Skeletal muscle tissue (tissue), 4 donors: ENCODE data around the gene LRBA. TPM values are rescaled to one million over a fixed set of nuclear protein-coding genes. Genes with fewer than 3 reads are reported as not detected.

Source experiments
- H3K27ac ChIP-seq: one replicate; pipeline ENCODE4 v1.7.0; 2013; ENCODE audit warnings: mild to moderate bottlenecking, low read depth, low read length, inconsistent platforms
- H3K27me3 ChIP-seq, 3 donors: one replicate each; pipeline ENCODE4 v1.7.0; 2013; ENCODE audit warnings: low read length in 3 of 3; ENCODE audit not compliant: control insufficient read depth in 3 of 3, insufficient read depth in 3 of 3
- H3K36me3 ChIP-seq, 3 donors: one replicate each; pipeline ENCODE4 v1.7.0; 2013; ENCODE audit warnings: low read length in 3 of 3; ENCODE audit not compliant: control insufficient read depth in 3 of 3, insufficient read depth in 3 of 3
- H3K4me1 ChIP-seq, 3 donors: one replicate each; pipeline ENCODE4 v1.7.0; 2013; ENCODE audit warnings: low read length in 3 of 3, mild to moderate bottlenecking in 3 of 3; ENCODE audit not compliant: control insufficient read depth in 3 of 3, insufficient read depth in 3 of 3
- H3K4me3 ChIP-seq, 3 donors: one replicate each; pipeline ENCODE4 v1.7.0; 2013; ENCODE audit warnings: low read length in 3 of 3
- H3K9ac ChIP-seq, 3 donors: one replicate each; pipeline ENCODE4 v1.7.0; 2013; ENCODE audit warnings: low read length in 3 of 3, mild to moderate bottlenecking in 3 of 3, moderate library complexity in 2 of 3, low read depth in 1 of 3
- H3K9me3 ChIP-seq, 3 donors: one replicate each; pipeline ENCODE4 v1.7.0; 2013; ENCODE audit warnings: low read length in 3 of 3; ENCODE audit not compliant: control insufficient read depth in 3 of 3
- total RNA-seq: library from RNA; depleted of rRNA; stranded (reverse); fragments of >200 nt; gene quantifications from one replicate; pipeline ENCODE4 v1.2.3, GENCODE V29; 2014
- donor health status: Osteomylitis.

Gene LRBA
- total RNA-seq, 1 donor from 2014 or later = 58.5 TPM

DNA sequence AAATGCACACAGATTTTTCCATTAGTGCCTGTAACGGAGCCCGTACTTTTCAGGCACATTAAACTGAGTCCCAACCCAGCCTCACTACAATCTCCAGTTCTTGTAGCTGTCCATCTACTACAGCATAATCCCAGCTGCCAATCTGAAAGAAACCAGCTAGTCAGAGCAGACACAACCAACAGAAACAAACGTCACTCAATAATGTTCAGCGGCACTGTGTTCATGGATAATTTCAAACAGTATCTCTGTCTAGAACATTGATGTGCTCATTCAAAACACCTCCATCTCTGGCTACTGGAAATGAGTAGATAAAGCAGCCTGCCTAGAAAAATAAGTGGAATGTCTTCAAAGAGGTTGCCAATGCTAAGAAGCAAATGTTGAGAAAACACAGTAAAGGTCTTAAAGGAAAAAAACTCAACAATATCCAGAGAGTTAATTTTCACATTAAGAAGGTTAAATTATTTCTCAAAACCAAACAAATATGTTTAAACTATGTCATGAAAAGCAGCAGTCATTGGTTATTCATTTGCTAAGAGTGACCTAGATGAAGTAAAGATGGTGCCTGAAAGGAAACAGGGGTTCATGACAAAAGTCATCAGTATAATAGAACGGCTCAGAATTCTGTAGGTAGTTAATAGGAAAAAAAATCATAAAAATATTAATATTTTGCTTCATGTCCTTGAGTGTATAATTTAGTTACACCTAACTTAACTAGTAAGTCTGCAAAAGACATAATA is 678.2 kb downstream of the LRBA start:
- Histone ChIP-seq H3K4me3 (no peak overlapping the region), H3K27ac (no peak overlapping the region), H3K36me3 (no peaks in the 10 kb centered on the region), H3K27me3 (no peaks in the 10 kb centered on the region), H3K9me3 (no peaks in the 10 kb centered on the region), H3K4me1 (no peaks in the 10 kb centered on the region), H3K9ac (no peak overlapping the region)

DNA sequence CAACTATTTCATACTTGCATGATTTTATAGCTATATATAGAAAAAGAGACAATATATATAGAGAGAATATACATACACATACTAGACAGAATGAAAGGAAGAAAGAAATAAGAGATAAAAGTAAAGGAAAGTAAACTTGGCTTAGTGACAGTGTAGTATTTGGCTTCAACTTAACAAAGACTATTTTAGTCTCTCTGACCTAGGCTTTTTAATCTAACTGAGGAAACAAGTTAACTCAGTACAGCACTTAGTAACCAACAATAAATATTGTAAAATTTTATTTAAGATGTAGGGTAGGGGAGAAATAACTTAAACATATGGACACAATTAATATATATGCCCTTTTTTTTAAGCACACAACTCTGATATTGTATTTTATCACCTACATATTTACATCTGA is 682.1 kb downstream of the LRBA start:
- no peaks in the 10 kb centered on the region for H3K36me3 ChIP-seq
- no peaks in the 10 kb centered on the region for H3K4me1 ChIP-seq
- H3K9ac ChIP-seq = no peak overlapping the region
- no peak overlapping the region for H3K4me3 ChIP-seq
- no peak overlapping the region for H3K27ac ChIP-seq
- H3K9me3 ChIP-seq = no peaks in the 10 kb centered on the region
- no peaks in the 10 kb centered on the region for H3K27me3 ChIP-seq

DNA sequence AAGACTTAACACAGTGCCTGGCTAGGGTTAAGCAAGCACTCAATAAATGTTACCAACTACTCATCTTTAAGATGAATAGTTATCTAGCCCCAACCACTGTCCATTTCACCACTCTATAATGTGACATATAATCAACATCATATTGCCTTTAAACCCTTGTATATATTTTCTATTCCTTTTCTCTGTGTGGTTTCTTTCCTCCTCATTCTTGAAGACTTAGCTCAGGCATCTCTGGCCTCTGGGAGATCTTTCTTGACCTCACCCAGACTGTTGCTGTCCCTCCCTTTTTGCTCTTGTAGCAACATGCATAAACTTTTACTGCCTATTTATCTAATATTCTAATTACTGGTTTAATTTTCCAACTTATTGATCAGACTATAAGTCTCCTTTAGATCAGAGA is 683.0 kb downstream of the LRBA start:
- Histone ChIP-seq H3K27me3 (no peaks in the 10 kb centered on the region), H3K4me3 (no peak overlapping the region), H3K9ac (no peak overlapping the region), H3K4me1 (no peaks in the 10 kb centered on the region), H3K9me3 (no peaks in the 10 kb centered on the region), H3K36me3 (no peaks in the 10 kb centered on the region), H3K27ac (no peak overlapping the region)

DNA sequence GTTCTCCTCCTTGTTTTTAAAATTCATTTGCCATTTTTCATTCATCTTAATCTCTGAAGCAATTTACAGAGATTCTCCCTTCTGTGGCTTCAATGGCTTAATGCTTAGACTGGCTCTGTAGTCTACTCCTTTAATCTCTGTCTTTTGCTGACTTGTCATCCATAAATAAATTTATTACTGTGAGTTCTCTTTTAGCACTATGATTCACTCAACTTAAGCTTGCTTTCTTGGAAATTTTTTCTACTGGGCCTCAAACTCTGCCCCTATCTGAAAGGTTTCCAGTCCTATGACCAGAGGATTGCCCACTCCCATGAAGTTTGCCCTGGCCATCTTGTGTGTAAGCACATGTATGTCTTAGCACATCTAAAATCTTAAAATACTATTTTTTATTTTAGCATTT is 685.7 kb downstream of the LRBA start:
- Histone ChIP-seq H3K4me1 (no peaks in the 10 kb centered on the region), H3K9me3 (no peaks in the 10 kb centered on the region), H3K36me3 (no peaks in the 10 kb centered on the region), H3K27me3 (no peaks in the 10 kb centered on the region), H3K27ac (no peak overlapping the region), H3K4me3 (no peak overlapping the region), H3K9ac (no peak overlapping the region)

DNA sequence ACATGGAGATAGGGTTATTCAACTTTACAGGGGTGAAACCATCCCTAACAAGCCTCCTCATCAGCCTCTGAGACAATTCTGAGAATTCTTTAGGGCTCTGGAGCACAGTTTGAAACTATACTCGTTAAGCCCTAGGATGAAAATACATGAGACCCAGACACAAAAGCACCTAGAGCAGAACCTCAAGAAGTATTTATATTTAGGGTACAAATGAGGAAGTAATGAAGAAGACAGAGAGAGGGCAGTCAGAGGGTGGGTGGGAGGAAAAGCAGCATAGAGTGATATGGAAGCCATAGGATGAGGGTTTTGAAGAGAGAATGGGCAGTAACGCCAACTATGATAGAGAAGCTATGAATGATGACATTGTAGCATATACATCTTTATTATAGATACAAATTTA is 686.6 kb downstream of the LRBA start:
- Histone ChIP-seq H3K27me3 (no peaks in the 10 kb centered on the region), H3K9ac (no peak overlapping the region), H3K9me3 (no peaks in the 10 kb centered on the region), H3K36me3 (no peaks in the 10 kb centered on the region), H3K4me1 (no peaks in the 10 kb centered on the region), H3K27ac (no peak overlapping the region), H3K4me3 (no peak overlapping the region)

DNA sequence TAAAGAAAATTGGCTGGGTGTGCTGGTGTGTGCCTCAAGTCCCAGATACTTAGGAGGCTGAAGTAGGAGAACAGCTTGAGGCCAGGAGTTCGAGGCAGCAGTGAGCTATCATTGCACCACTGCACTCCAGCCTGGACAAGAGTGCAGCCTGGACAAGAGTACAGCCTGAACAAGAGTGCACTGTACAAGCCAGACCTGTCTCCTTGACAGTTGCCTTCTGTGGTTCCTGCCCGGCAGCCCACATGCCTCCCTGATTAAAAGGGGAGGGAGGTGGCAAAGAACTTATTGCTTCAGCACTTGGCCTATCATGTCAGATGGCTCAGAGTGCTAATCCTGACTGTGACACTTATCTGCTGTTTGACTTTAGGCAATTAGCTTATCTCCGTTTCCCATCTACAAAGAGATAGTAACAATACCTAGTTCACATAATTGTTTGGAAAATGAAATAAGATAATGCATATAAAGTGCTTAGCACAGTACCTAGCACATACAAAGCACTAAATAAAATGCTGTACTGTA is 687.8 kb downstream of the LRBA start:
- no peaks in the 10 kb centered on the region for H3K9me3 ChIP-seq
- no peak overlapping the region for H3K27ac ChIP-seq
- H3K4me3 ChIP-seq = no peak overlapping the region
- no peak overlapping the region for H3K9ac ChIP-seq
- H3K36me3 ChIP-seq = no peaks in the 10 kb centered on the region
- no peaks in the 10 kb centered on the region for H3K4me1 ChIP-seq
- no peaks in the 10 kb centered on the region for H3K27me3 ChIP-seq

DNA sequence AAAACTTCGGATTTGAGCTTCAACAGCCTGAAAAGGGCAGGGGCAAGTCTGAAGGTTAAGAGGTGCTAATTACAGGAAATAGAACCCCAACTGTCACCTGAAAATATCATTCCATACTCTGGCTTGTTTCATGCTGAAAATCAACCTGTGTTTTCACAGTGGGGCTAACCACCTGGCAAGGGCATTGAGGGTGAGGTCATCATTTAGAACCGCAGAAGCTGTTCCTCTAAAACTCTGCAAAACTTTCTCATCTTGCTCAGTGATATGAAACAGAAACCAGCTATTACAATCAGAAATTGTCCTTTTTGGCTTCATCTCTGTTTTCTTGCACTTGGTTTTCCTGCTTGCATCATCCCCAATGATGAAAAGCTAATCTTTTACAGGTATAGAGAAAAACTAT is 689.2 kb downstream of the LRBA start:
- Histone ChIP-seq H3K4me1 (no peaks in the 10 kb centered on the region), H3K27me3 (no peaks in the 10 kb centered on the region), H3K4me3 (no peak overlapping the region), H3K27ac (no peak overlapping the region), H3K36me3 (peaks cover 0 to 2% (median 0%) of the 10 kb centered on the region in 3 donors), H3K9ac (no peak overlapping the region), H3K9me3 (no peaks in the 10 kb centered on the region)

DNA sequence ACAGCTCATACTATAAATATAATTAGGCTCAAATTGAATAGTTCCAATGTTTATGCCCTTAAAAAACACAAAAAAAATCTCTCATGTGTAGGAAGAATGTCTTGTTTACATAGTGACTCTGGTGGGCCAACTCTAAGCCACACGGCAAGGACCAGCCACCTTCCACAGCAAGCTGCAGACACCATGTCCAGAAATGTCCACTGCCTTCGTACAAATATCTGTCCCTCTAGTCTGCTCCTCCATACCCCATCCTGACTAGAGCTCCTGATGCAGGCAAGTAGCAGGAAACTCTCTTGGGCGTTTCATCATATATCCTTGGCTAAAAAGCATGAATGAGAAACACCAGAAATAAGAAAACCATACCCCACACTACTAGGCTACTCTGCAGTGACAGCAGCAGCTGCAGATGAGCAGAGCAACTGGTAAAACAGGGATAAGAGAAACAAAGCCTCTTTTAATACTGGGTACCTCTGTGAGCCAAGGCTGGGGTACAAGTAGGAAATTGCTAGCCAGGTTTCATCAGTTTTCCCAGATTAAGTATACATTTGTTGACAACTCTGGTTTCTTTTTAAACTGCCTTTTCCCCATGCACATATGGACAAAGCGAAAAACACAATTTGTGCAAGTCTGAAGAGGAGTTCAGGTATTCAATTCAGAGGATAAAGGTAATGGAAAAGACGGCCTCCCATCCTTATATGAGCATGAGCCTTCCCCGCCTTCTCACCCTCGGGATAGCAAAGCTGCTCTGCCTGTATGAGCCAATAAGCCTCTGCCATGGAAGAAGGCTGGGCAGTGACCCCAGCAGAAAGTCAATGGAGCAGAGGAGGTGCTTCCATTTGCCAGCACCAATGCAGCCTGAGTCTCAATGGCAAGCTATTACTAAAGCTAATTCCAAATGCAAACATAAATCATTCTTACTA is 691.4 kb downstream of the LRBA start:
- no peaks in the 10 kb centered on the region for H3K9me3 ChIP-seq
- no peaks in the 10 kb centered on the region for H3K27me3 ChIP-seq
- H3K36me3 ChIP-seq = peaks cover 0 to 2% (median 0%) of the 10 kb centered on the region in 3 donors
- no peak overlapping the region for H3K27ac ChIP-seq
- H3K9ac ChIP-seq = no peak overlapping the region
- no peak overlapping the region for H3K4me3 ChIP-seq
- no peaks in the 10 kb centered on the region for H3K4me1 ChIP-seq

DNA sequence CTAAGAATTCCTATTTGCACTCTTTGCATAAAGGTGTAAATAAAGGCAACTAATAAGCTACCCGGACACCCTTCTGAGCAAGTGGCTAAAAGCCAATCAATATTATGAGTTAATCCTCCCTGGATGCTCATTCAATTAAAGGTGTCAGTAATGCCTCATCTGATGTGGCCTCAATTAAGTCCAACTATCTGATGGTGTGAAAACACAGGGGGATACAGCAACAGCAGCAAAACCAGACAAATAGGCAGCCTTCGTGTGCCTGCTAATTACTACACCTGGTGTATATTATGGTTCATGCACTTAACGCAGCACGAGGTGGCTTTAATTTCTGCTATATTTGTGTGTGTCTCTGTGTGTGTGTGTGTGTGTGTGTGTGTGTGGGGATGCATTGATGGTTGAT is 692.4 kb downstream of the LRBA start:
- Histone ChIP-seq H3K4me3 (no peak overlapping the region), H3K27ac (no peak overlapping the region), H3K4me1 (no peaks in the 10 kb centered on the region), H3K9me3 (no peaks in the 10 kb centered on the region), H3K36me3 (peaks cover 0 to 2% (median 0%) of the 10 kb centered on the region in 3 donors), H3K27me3 (no peaks in the 10 kb centered on the region), H3K9ac (no peak overlapping the region)

DNA sequence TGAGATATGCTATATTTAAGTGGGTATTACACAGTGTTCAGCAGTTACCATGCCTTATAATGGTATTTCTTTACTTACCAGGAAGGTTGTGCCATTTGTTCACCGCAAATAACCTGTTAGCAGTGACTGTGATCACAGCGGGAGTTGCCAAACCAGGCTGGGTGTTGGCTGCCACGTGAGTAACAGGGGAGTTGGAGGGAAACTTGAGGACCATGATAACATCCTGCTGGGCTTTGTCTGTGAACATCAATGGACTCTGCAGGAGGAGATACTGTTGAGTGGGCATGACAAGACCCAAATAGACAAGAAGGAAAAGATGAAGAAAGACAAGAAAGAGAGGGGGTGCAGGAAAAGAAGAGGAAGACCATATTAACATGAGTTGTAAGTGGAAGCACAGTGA is 694.0 kb downstream of the LRBA start:
- Histone ChIP-seq H3K9me3 (no peaks in the 10 kb centered on the region), H3K36me3 (peaks cover 0 to 2% (median 0%) of the 10 kb centered on the region in 3 donors), H3K27ac (no peak overlapping the region), H3K4me3 (no peak overlapping the region), H3K4me1 (no peaks in the 10 kb centered on the region), H3K27me3 (no peaks in the 10 kb centered on the region), H3K9ac (no peak overlapping the region)
